Upper lobe of left lung (tissue), 4 donors: Measurements from ENCODE around the gene HCK.

Source experiments
- CTCF ChIP-seq, 6 experiments: fragments of 450-650 bp in 4 of 6; fragments of 200-600 bp in 2 of 6; sonication (generic) in 2 of 6; IDR thresholded peaks; one replicate each; pipeline ENCODE4 v1.5.1; 2016 to 2019; ENCODE audit warnings: antibody characterized with exemption in 6 of 6
- POLR2AphosphoS5 ChIP-seq, 2 donors: sonication (generic); formaldehyde crosslinking; IDR thresholded peaks; one replicate each; pipeline ENCODE4 v1.5.1; 2017; ENCODE audit warnings: antibody characterized with exemption in 2 of 2

GRCh38 chr20:32036252-32036651 is 15.8 kb upstream of the HCK start:
- TF ChIP-seq CTCF (IDR thresholded peaks at IDR 0.05) (no peak), POLR2AphosphoS5 (IDR thresholded peaks at IDR 0.05) (no peak)
